H1 (cell line): Measurements from ENCODE around the gene HNF4A. TPM values are rescaled to one million over a fixed set of nuclear protein-coding genes. Genes with fewer than 3 reads are reported as not detected.

Experiments used
- CTCF ChIA-PET: fragments of 300-600 bp; sonication (Branson Sonifier 250); formaldehyde crosslinking; loops from one replicate; lab custom pipeline; 2021; ENCODE audit not compliant: partially characterized antibody; lab: Charles Lee
- POLR2A ChIA-PET: fragments of 300-600 bp; sonication (Branson Sonifier 250); formaldehyde crosslinking; loops from one replicate; lab custom pipeline; 2021; ENCODE audit warnings: inconsistent platforms; ENCODE audit not compliant: partially characterized antibody; lab: Charles Lee
- DNase-seq, 2 experiments: peaks; one replicate each; pipeline versions ENCODE4 v3.0.0 to v3.0.0-alpha.2; 2010 to 2022; ENCODE audit warnings: low spot score in 2 of 2, low read depth in 1 of 2, mixed read lengths in 1 of 2
- FAIRE-seq: peaks from 2 replicates; lab custom pipeline; 2011; peaks lifted over from hg19 to GRCh38; lab: Jason Lieb, UNC
- H2AFZ ChIP-seq: 2 replicates; pipeline ENCODE4 v1.8.1; 2012; ENCODE audit warnings: low read length, inconsistent platforms
- H2AK5ac ChIP-seq: 2 replicates; pipeline ENCODE4 v1.6.1; 2013; ENCODE audit warnings: low read depth, low read length
- H2BK120ac ChIP-seq: replicated peaks from 2 replicates; pipeline ENCODE3; 2013; ENCODE audit warnings: low read depth, low read length, inconsistent platforms
- H2BK12ac ChIP-seq: 2 replicates; pipeline ENCODE4 v1.6.1; 2013; ENCODE audit warnings: low read depth, low read length
- H2BK15ac ChIP-seq: 2 replicates; pipeline ENCODE4 v1.6.1; 2013; ENCODE audit warnings: low read length
- H2BK20ac ChIP-seq: 2 replicates; pipeline ENCODE4 v1.6.1; 2013; ENCODE audit warnings: low read length
- H2BK5ac ChIP-seq: 2 replicates; pipeline ENCODE4 v1.6.1; 2013; ENCODE audit warnings: low read depth, low read length
- H3K14ac ChIP-seq: 2 replicates; pipeline ENCODE4 v1.6.1; 2013; ENCODE audit warnings: inconsistent platforms; ENCODE audit not compliant: insufficient read length
- H3K18ac ChIP-seq: 2 replicates; pipeline ENCODE4 v1.6.1; 2013; ENCODE audit warnings: low read length; ENCODE audit errors: extremely low read depth
- H3K23ac ChIP-seq: 2 replicates; pipeline ENCODE4 v1.6.1; 2013; ENCODE audit warnings: inconsistent platforms; ENCODE audit not compliant: insufficient read length
- H3K23me2 ChIP-seq: 2 replicates; pipeline ENCODE4 v1.6.1; 2013; ENCODE audit warnings: low read depth, low read length
- H3K27ac ChIP-seq: 2 replicates; pipeline ENCODE4 v1.6.1; 2011; ENCODE audit warnings: low read depth, low read length, inconsistent platforms
- H3K27me3 ChIP-seq, 4 experiments: replicated peaks in 1 of 4; 1 replicate in 1 of 4; 2 replicates in 3 of 4; pipeline versions ENCODE4 v1.6.1 to v1.8.1; 2011 to 2013; ENCODE audit warnings: low read length in 3 of 4, mild to moderate bottlenecking in 3 of 4, inconsistent platforms in 2 of 4, mixed read lengths in 2 of 4, moderate library complexity in 1 of 4; ENCODE audit not compliant: control insufficient read depth in 3 of 4, insufficient read depth in 3 of 4; ENCODE audit errors: extremely low read depth in 1 of 4
- H3K36me3 ChIP-seq, 4 experiments: 2 replicates each; pipeline versions ENCODE4 v1.6.1 to v1.8.1; 2011 to 2013; ENCODE audit warnings: mild to moderate bottlenecking in 4 of 4, low read length in 3 of 4, moderate library complexity in 2 of 4, control low read depth in 1 of 4, inconsistent platforms in 1 of 4; ENCODE audit not compliant: insufficient read depth in 4 of 4, control insufficient read depth in 2 of 4
- H3K4ac ChIP-seq: replicated peaks from 2 replicates; pipeline ENCODE3; 2013; ENCODE audit warnings: low read length, low read depth, mixed read lengths, inconsistent platforms; ENCODE audit not compliant: insufficient read length
- H3K4me1 ChIP-seq, 4 experiments: replicated peaks in 1 of 4; 1 replicate in 1 of 4; 2 replicates in 3 of 4; pipeline versions ENCODE4 v1.6.1 to v1.8.1; 2011 to 2013; ENCODE audit warnings: low read length in 3 of 4, inconsistent platforms in 2 of 4, mixed read lengths in 1 of 4; ENCODE audit not compliant: insufficient read depth in 4 of 4, control insufficient read depth in 3 of 4
- H3K4me2 ChIP-seq, 2 experiments: 2 replicates each; pipeline versions ENCODE4 v1.6.1 to v1.8.1; 2011 to 2013; ENCODE audit warnings: low read depth in 2 of 2, low read length in 2 of 2, control low read depth in 1 of 2, inconsistent platforms in 1 of 2, mild to moderate bottlenecking in 1 of 2; ENCODE audit not compliant: insufficient read depth in 1 of 2
- H3K4me3 ChIP-seq, 4 experiments: fragments of 200-600, 300-600 bp in 1 of 4; sonication (generic), shearing (Covaris generic), sonication (Bioruptor Twin) in 1 of 4; 2 replicates each; pipeline versions ENCODE4 v1.5.1 to v1.8.1; 2011 to 2016; ENCODE audit warnings: low read length in 4 of 4, low read depth in 3 of 4, control low read depth in 2 of 4, inconsistent platforms in 2 of 4, mild to moderate bottlenecking in 2 of 4, mixed read lengths in 1 of 4, moderate library complexity in 1 of 4; ENCODE audit not compliant: insufficient read depth in 2 of 4; ENCODE audit errors: extremely low read depth in 1 of 4
- H3K56ac ChIP-seq: replicated peaks from 2 replicates; pipeline ENCODE3; 2013; ENCODE audit warnings: low read depth, mild to moderate bottlenecking, mixed read lengths, low read length, inconsistent platforms; ENCODE audit not compliant: insufficient read length
- H3K79me1 ChIP-seq: 2 replicates; pipeline ENCODE4 v1.6.1; 2013; ENCODE audit warnings: low read depth, low read length, control low read depth
- H3K79me2 ChIP-seq, 2 experiments: 2 replicates each; pipeline versions ENCODE4 v1.6.1 to v1.8.1; 2012 to 2013; ENCODE audit warnings: low read length in 2 of 2, mild to moderate bottlenecking in 2 of 2, inconsistent platforms in 1 of 2; ENCODE audit not compliant: insufficient read depth in 2 of 2, control insufficient read depth in 1 of 2
- H3K9ac ChIP-seq, 4 experiments: replicated peaks in 1 of 4; 1 replicate in 1 of 4; 2 replicates in 3 of 4; pipeline versions ENCODE4 v1.6.1 to v1.8.1; 2011 to 2013; ENCODE audit warnings: low read depth in 3 of 4, low read length in 3 of 4, control low read depth in 2 of 4, mild to moderate bottlenecking in 2 of 4, moderate library complexity in 2 of 4, inconsistent platforms in 1 of 4; ENCODE audit errors: extremely low read depth in 1 of 4
- H3K9me3 ChIP-seq, 2 experiments: 2 replicates each; pipeline versions ENCODE4 v1.6.1 to v1.8.1; 2012 to 2013; ENCODE audit warnings: mild to moderate bottlenecking in 2 of 2, moderate library complexity in 2 of 2, control low read depth in 1 of 2, inconsistent platforms in 1 of 2, low read depth in 1 of 2, low read length in 1 of 2, mixed read lengths in 1 of 2; ENCODE audit not compliant: insufficient read depth in 2 of 2
- H4K20me1 ChIP-seq, 2 experiments: replicated peaks in 1 of 2; 2 replicates each; pipeline versions ENCODE3 to v1.8.1; 2011 to 2013; ENCODE audit warnings: inconsistent platforms in 2 of 2, low read length in 2 of 2, mild to moderate bottlenecking in 1 of 2; ENCODE audit not compliant: insufficient read depth in 2 of 2, control insufficient read depth in 1 of 2
- H4K5ac ChIP-seq: 2 replicates; pipeline ENCODE4 v1.6.1; 2013; ENCODE audit warnings: low read length, low read depth, mixed read lengths, inconsistent platforms; ENCODE audit not compliant: insufficient read length
- H4K8ac ChIP-seq: 2 replicates; pipeline ENCODE4 v1.8.0; 2013; ENCODE audit warnings: mild to moderate bottlenecking, moderate library complexity, low read length, inconsistent platforms; ENCODE audit not compliant: insufficient read depth; ENCODE audit errors: extremely low read depth
- H4K91ac ChIP-seq: replicated peaks from 2 replicates; pipeline ENCODE3; 2013; ENCODE audit warnings: low read length, mixed read lengths, inconsistent platforms; ENCODE audit not compliant: insufficient read length
- BACH1 ChIP-seq: IDR thresholded peaks from 2 replicates; pipeline ENCODE4 v1.6.1; 2012; ENCODE audit warnings: low read length, improper control_type of control experiment
- CHD2 ChIP-seq: IDR thresholded peaks from 2 replicates; pipeline ENCODE4 v1.6.1; 2012; ENCODE audit warnings: low read length, improper control_type of control experiment
- CTCF ChIP-seq, 3 experiments: IDR thresholded peaks; 1 replicate in 2 of 3; 2 replicates in 1 of 3; pipeline versions ENCODE4 v1.5.1 to v1.6.1; 2011; ENCODE audit warnings: low read length in 3 of 3, mild to moderate bottlenecking in 3 of 3, inconsistent platforms in 2 of 3, low read depth in 1 of 3, moderate library complexity in 1 of 3; ENCODE audit not compliant: insufficient read depth in 1 of 3; ENCODE audit errors: control extremely low read depth in 1 of 3
- HDAC2 ChIP-seq, 2 experiments: fragments of 300-600 bp in 1 of 2; sonication (generic) in 1 of 2; IDR thresholded peaks; 2 replicates each; pipeline ENCODE4 v1.6.1; 2011 to 2012; ENCODE audit warnings: low read depth in 2 of 2, low read length in 2 of 2, mild to moderate bottlenecking in 2 of 2, moderate library complexity in 2 of 2, borderline replicate concordance in 1 of 2, inconsistent platforms in 1 of 2
- NANOG ChIP-seq: IDR thresholded peaks from 2 replicates; pipeline ENCODE4 v1.6.1; 2011; ENCODE audit warnings: low read length, low read depth, mild to moderate bottlenecking, inconsistent platforms; ENCODE audit not compliant: insufficient read depth, poor library complexity, severe bottlenecking
- RXRA ChIP-seq: IDR thresholded peaks from 2 replicates; pipeline ENCODE4 v1.6.1; 2011; ENCODE audit warnings: low read depth, mild to moderate bottlenecking, low read length, moderate library complexity; ENCODE audit not compliant: insufficient read depth
- TAF7 ChIP-seq: optimal IDR thresholded peaks from 2 replicates; pipeline ENCODE3; 2011; ENCODE audit warnings: low read depth, mild to moderate bottlenecking, inconsistent platforms, low read length, moderate library complexity, borderline replicate concordance
- TBP ChIP-seq: IDR thresholded peaks from 2 replicates; pipeline ENCODE4 v1.6.1; 2011; ENCODE audit warnings: low read depth, low read length, improper control_type of control experiment
- WGBS, 2 experiments: shearing (Covaris generic) in 1 of 2; methylation state at CpG; one replicate each; pipeline versions ENCODE4 v1.1.6 to v1.1.7; 2013 to 2015; ENCODE audit warnings: low lambda C conversion rate in 2 of 2, mixed read lengths in 2 of 2, inconsistent platforms in 1 of 2, low coverage in 1 of 2, missing lambda C conversion rate in 1 of 2; ENCODE audit not compliant: insufficient replicate concordance in 2 of 2, insufficient coverage in 1 of 2, insufficient read length in 1 of 2; ENCODE audit errors: extremely low coverage in 1 of 2, missing lambda C conversion rate in 1 of 2; 5-methylcytosine and 5-hydroxymethylcytosine counted together
- polyA plus RNA-seq, 7 experiments: library from polyadenylated mRNA; depleted of rRNA in 3 of 7; stranded (reverse) in 5 of 7; unstranded in 2 of 7; fragments of >200 nt in 5 of 7; fragments of 200-250 nt in 2 of 7; gene quantifications; 1 replicate in 5 of 7; 2 replicates in 1 of 7; 4 replicates in 1 of 7; pipeline versions ENCODE4 v1.2.1 to v1.2.3, GENCODE V29; 2011 to 2013; ENCODE audit warnings: missing spikeins in 2 of 7, mixed read lengths in 2 of 7
- total RNA-seq: library from RNA; stranded (reverse); fragmentation: NEBNext Ultra II Directional; extraction: Animal tissue kit (Norgen Biotek cat#: 25700); gene quantifications from 2 replicates; pipeline ENCODE4 v1.2.1, GENCODE V29; 2021

The HNF4A gene
- total and polyA plus RNA-seq, 2 of the 8 experiments (the other 6 are each of a cell fraction or from before 2014, with no cell fraction given): 0.03 TPM; not detected in 1

DNA sequence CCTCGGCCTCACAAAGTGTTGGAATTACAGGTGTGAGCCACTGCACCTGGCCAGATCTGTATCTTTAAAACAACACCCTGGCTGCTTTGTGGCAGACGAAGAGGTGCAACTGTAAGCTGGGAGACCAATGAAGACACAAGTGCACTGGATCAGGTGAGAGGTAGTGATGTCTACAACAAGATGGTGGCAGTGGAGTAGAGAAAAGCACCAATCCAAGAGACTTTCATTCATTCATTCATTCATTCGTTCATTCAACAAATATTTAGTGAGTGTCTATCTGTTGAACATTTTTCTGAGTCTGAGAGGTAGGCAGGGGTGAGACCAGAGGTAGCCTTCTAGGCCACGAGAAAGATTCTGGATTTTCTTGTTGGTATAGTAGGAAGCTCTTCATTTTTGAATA is 83.3 kb downstream of the HNF4A start:
- Histone ChIP-seq H4K8ac (no peak overlapping the region), H2BK5ac (no peak overlapping the region), H3K23ac (no peak overlapping the region), H3K4me1 (no peaks in the 10 kb centered on the region), H3K9me3 (no peaks in the 10 kb centered on the region), H3K27me3 (no peaks in the 10 kb centered on the region), H3K79me1 (no peaks in the 10 kb centered on the region), H3K4ac (no peak overlapping the region), H4K5ac (no peak overlapping the region), H4K20me1 (no peaks in the 10 kb centered on the region), H2BK20ac (no peak overlapping the region), H3K56ac (no peak overlapping the region), H2AK5ac (no peak overlapping the region), H3K14ac (no peak overlapping the region), H4K91ac (no peak overlapping the region), H3K9ac (no peak overlapping the region), H3K23me2 (no peaks in the 10 kb centered on the region)
- POLR2A ChIA-PET: no interaction called here
- DNase-seq: no peak
- no peak for TF ChIP-seq CHD2
- no peak for TF ChIP-seq TBP
- no peak for TF ChIP-seq NANOG
- TF ChIP-seq RXRA: no peak
- TF ChIP-seq BACH1: no peak
- TF ChIP-seq TAF7: no peak
- TF ChIP-seq CTCF (IDR thresholded peaks at IDR 0.05; ENCODE audit: control extremely low read depth in 1 of 3, insufficient read depth in 1 of 3, low read depth in 1 of 3, low read length in 3 of 3): no peak
- TF ChIP-seq HDAC2 (IDR thresholded peaks at IDR 0.05; ENCODE audit: borderline replicate concordance in 1 of 2, low read depth in 2 of 2, low read length in 2 of 2): no peak
- TF ChIP-seq, all 59 proteins: peak for 0
- Histone ChIP-seq H3K18ac (no peak overlapping the region), H3K4me2 (no peak overlapping the region), H2BK12ac (no peak overlapping the region), H3K27ac (no peak overlapping the region), H3K4me3 (no peak overlapping the region), H3K79me2 (no peaks in the 10 kb centered on the region), H2AFZ (no peak overlapping the region), H2BK120ac (no peak overlapping the region), H2BK15ac (no peak overlapping the region), H3K36me3 (no peaks in the 10 kb centered on the region)
- WGBS, 2 experiments: 87% methylated on average over 4 of the region's 4 CpGs; no CpG with 5 or more reads in 1 of the 2 experiments
- FAIRE-seq: no peak
- CTCF ChIA-PET: interaction anchor here (1.5 to 3.2 kb wide), 2 partner anchors 11 to 19 kb away, joined by 4 to 20 read pairs; no protein-coding TSS in a partner anchor
